ENCODE results near the gene SMIM28. TPM values are rescaled to one million over a fixed set of nuclear protein-coding genes. Genes with fewer than 3 reads are reported as not detected.

The SMIM28 gene
- total and polyA plus RNA-seq, 2 donors (not counting 1 experiment from before 2014, with no cell fraction given): not detected

DNA sequence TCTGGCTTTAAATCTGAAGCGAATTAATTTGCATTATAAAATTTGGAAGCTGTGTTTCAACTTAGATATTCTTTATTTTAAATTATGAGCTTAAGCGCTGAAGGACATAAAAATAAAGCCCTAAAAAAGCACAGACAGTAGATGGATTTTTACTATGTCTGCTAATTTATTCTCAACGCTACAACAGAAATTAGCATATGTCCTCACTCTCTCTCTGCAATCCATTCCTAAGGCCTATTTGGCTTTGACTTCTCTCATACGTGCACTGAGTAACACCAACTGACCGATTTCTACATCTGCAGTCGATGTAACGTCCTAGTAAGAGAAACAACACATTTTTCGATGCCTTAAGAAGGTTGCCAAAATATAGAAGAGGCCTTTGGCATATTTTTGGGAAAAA lies 50.0 kb downstream of the SMIM28 start:
- H3K4me2 ChIP-seq (ENCODE audit: extremely low read depth, insufficient read depth, low read length): no peak overlapping the region
- no peak for DNase-seq (ENCODE audit: low read depth in 2 of 2)
- H3K9me3 ChIP-seq (ENCODE audit: control insufficient read depth, insufficient read depth, low read depth, low read length): no peaks in the 10 kb centered on the region
- no peak for TF ChIP-seq CTCF (conservative IDR thresholded peaks at IDR 0.05 in 1 of 2, IDR thresholded peaks at IDR 0.05 in 1 of 2; ENCODE audit: low read depth in 1 of 2, low read length in 2 of 2)
- peaks cover 3% of the 10 kb centered on the region for H3K36me3 ChIP-seq (ENCODE audit: control insufficient read depth, insufficient read depth, low read length)
- H3K27ac ChIP-seq (ENCODE audit: insufficient read depth, low read length): no peak overlapping the region
- H4K20me1 ChIP-seq (ENCODE audit: control insufficient read depth, extremely low read depth, insufficient read depth, low read length): no peaks in the 10 kb centered on the region
- peaks cover 3% of the 10 kb centered on the region for H3K4me1 ChIP-seq (ENCODE audit: control insufficient read depth, extremely low read depth, insufficient read depth, low read length)
- H3K9ac ChIP-seq (ENCODE audit: insufficient read depth, low read length): no peak overlapping the region
- H3K27me3 ChIP-seq (ENCODE audit: control insufficient read depth, insufficient read depth, low read length): no peaks in the 10 kb centered on the region
- H3K4me3 ChIP-seq (replicated peaks in 1 of 4; ENCODE audit: control extremely low read depth in 1 of 4, insufficient read depth in 1 of 4, low read depth in 3 of 4, low read length in 4 of 4): no peak overlapping the region
- no peak overlapping the region for H2AFZ ChIP-seq (ENCODE audit: low read length)
- no peaks in the 10 kb centered on the region for H3K79me2 ChIP-seq (ENCODE audit: control insufficient read depth, insufficient read depth, low read length)

DNA sequence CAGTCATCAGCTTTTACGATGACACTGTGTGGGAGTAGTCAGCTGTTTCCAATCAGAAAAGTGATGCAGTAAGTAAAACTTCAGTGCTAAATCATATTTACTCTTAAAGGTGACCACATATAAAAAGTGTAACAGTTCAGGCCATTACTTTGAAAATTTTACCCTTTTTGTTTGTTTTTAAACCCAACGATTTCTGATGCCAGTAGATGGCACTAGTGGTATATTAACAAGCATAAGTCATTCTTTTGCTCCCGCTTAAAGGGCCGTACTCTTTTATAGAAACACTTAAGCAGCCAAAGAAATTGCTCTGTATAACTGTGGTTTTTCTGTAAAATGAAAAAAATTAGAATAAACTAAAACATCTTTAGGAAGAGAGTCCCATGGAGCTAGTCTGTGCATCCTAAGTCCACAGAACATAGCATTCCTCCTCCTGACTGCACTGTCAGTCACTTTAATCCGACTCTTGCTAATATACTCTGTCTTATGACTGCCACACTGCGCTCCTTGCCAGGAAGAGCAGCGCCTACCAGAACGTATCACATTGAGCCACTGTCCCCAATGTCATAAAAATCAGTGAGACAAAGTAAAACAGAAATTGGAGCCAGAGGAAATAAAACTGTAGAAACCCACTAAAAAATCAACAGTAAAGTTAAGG lies 51.4 kb downstream of the SMIM28 start:
- Histone ChIP-seq H3K27me3 (ENCODE audit: control insufficient read depth, insufficient read depth, low read length) (no peaks in the 10 kb centered on the region), H3K36me3 (ENCODE audit: control insufficient read depth, insufficient read depth, low read length) (peaks cover 3% of the 10 kb centered on the region), H3K4me1 (ENCODE audit: control insufficient read depth, extremely low read depth, insufficient read depth, low read length) (peaks cover 3% of the 10 kb centered on the region), H4K20me1 (ENCODE audit: control insufficient read depth, extremely low read depth, insufficient read depth, low read length) (no peaks in the 10 kb centered on the region), H2AFZ (ENCODE audit: low read length) (no peak overlapping the region), H3K4me2 (ENCODE audit: extremely low read depth, insufficient read depth, low read length) (peak overlapping the region; percentile 38), H3K27ac (ENCODE audit: insufficient read depth, low read length) (no peak overlapping the region), H3K79me2 (ENCODE audit: control insufficient read depth, insufficient read depth, low read length) (no peaks in the 10 kb centered on the region), H3K9ac (ENCODE audit: insufficient read depth, low read length) (no peak overlapping the region), H3K9me3 (ENCODE audit: control insufficient read depth, insufficient read depth, low read depth, low read length) (no peaks in the 10 kb centered on the region), H3K4me3 (replicated peaks in 1 of 4; ENCODE audit: control extremely low read depth in 1 of 4, insufficient read depth in 1 of 4, low read depth in 3 of 4, low read length in 4 of 4) (no peak overlapping the region)
- peak; percentile 54 to 58 for TF ChIP-seq CTCF (conservative IDR thresholded peaks at IDR 0.05 in 1 of 2, IDR thresholded peaks at IDR 0.05 in 1 of 2; ENCODE audit: low read depth in 1 of 2, low read length in 2 of 2)
- TF ChIP-seq EZH2 (IDR thresholded peaks at IDR 0.05; ENCODE audit: low read length, missing control alignments): no peak
- DNase-seq (ENCODE audit: low read depth in 2 of 2): peak; percentile 59 to 84

- no peaks in the 10 kb centered on the region for H3K79me2 ChIP-seq (ENCODE audit: control insufficient read depth, insufficient read depth, low read length)
- H3K4me3 ChIP-seq (replicated peaks in 1 of 4; ENCODE audit: control extremely low read depth in 1 of 4, insufficient read depth in 1 of 4, low read depth in 3 of 4, low read length in 4 of 4): no peak overlapping the region
- H3K4me2 ChIP-seq (ENCODE audit: extremely low read depth, insufficient read depth, low read length): no peak overlapping the region
- no peaks in the 10 kb centered on the region for H4K20me1 ChIP-seq (ENCODE audit: control insufficient read depth, extremely low read depth, insufficient read depth, low read length)
- peak in 1 of 2 donors; percentile 31 for DNase-seq (ENCODE audit: low read depth in 2 of 2)
- H2AFZ ChIP-seq (ENCODE audit: low read length): peak overlapping the region; percentile 42
- no peak overlapping the region for H3K27ac ChIP-seq (ENCODE audit: insufficient read depth, low read length)
- H3K9ac ChIP-seq (ENCODE audit: insufficient read depth, low read length): no peak overlapping the region
- TF ChIP-seq EZH2 (IDR thresholded peaks at IDR 0.05; ENCODE audit: low read length, missing control alignments): no peak
- no peak for TF ChIP-seq CTCF (conservative IDR thresholded peaks at IDR 0.05 in 1 of 2, IDR thresholded peaks at IDR 0.05 in 1 of 2; ENCODE audit: low read depth in 1 of 2, low read length in 2 of 2)
- H3K36me3 ChIP-seq (ENCODE audit: control insufficient read depth, insufficient read depth, low read length): peaks cover 1% of the 10 kb centered on the region
- H3K9me3 ChIP-seq (ENCODE audit: control insufficient read depth, insufficient read depth, low read depth, low read length): no peaks in the 10 kb centered on the region
- peaks cover 3% of the 10 kb centered on the region for H3K4me1 ChIP-seq (ENCODE audit: control insufficient read depth, extremely low read depth, insufficient read depth, low read length)
- H3K27me3 ChIP-seq (ENCODE audit: control insufficient read depth, insufficient read depth, low read length): no peaks in the 10 kb centered on the region
These were observed 52.1 kb downstream of the SMIM28 start for GRCh38 chr6:138429761-138430160.

Data from fibroblast of lung (primary cell).